K562 treated with DMSO at 1 percent for 24 hours (cell line): Measurements from ENCODE around the gene ZNF692. TPM values are rescaled to one million over a fixed set of nuclear protein-coding genes. Genes with fewer than 3 reads are reported as not detected.

Source experiments
- total RNA-seq: library from RNA; unstranded; fragments of 300-600 nt; gene quantifications from 2 replicates; pipeline ENCODE4 v1.2.3, GENCODE V29; 2022; ENCODE audit warnings: low read depth; ENCODE audit not compliant: insufficient read depth

The ZNF692 gene
- total RNA-seq, result 32.3 and 46.9 TPM in 2 replicates

GRCh38 chr1:248858891-248859889 lies at the start of gene ZNF692:
Gene ZNF692 (minus strand): TSS chr1:248859085. CDS start chr1:248858309, 776 bp downstream.

GRCh38 chr1:248906009-248906752 lies 47.3 kb upstream of the ZNF692 start, which contains the start of gene PGBD2:
Gene PGBD2 (plus strand): TSS chr1:248906235. CDS start chr1:248913863, 7,628 bp downstream.

GRCh38 chr1:248837781-248838356 lies 21.0 kb downstream of the ZNF692 start, which contains the start of gene ZNF672:
Gene ZNF672 (plus strand): TSS chr1:248838224. CDS start chr1:248847275, 9,051 bp downstream.

GRCh38 chr1:248825909-248826760 lies 32.8 kb downstream of the ZNF692 start, which contains the start of gene SH3BP5L:
Gene SH3BP5L (minus strand): TSS chr1:248825915. CDS start chr1:248824935, 980 bp downstream.

Other genes starting within 250 kb of the ZNF692 start
- not detected in 2 replicates for gene OR2T11, start 224.0 kb downstream of the ZNF692 start, total RNA-seq
- gene OR2T35, start 213.8 kb downstream of the ZNF692 start, total RNA-seq, result not detected in 2 replicates
- gene OR2T27, start 203.6 kb downstream of the ZNF692 start, total RNA-seq, result not detected in 2 replicates
- gene OR14I1, start 156.3 kb downstream of the ZNF692 start, total RNA-seq, result not detected in 2 replicates
- gene LYPD8, start 103.3 kb downstream of the ZNF692 start, total RNA-seq, result 1.0 and 2.2 TPM in 2 replicates
- 33.0 and 33.2 TPM in 2 replicates for gene SH3BP5L, start 33.2 kb downstream of the ZNF692 start, total RNA-seq
- 91.2 and 100 TPM in 2 replicates for gene ZNF672, start 20.9 kb downstream of the ZNF692 start, total RNA-seq
- 8.9 and 11.2 TPM in 2 replicates for gene PGBD2, start 47.1 kb upstream of the ZNF692 start, total RNA-seq